Tibial nerve (tissue), 4 donors: Measurements from ENCODE around the gene MAPK13.
A peak's percentile ranks its signal among the peaks of the same experiment; 100 is the strongest.

ENCODE experiments used
- CTCF ChIP-seq, 5 experiments: fragments of 200-600 bp in 3 of 5; fragments of 450-650 bp in 2 of 5; sonication (generic) in 3 of 5; IDR thresholded peaks; one replicate each; pipeline ENCODE4 v1.5.1; 2016 to 2019; ENCODE audit warnings: antibody characterized with exemption in 5 of 5, mild to moderate bottlenecking in 3 of 5, moderate library complexity in 2 of 5
- EP300 ChIP-seq, 2 donors: sonication (generic); formaldehyde crosslinking; IDR thresholded peaks; one replicate each; pipeline ENCODE4 v1.6.1; 2017; ENCODE audit warnings: antibody characterized with exemption in 2 of 2, mild to moderate bottlenecking in 1 of 2
- POLR2A ChIP-seq, 2 donors: fragments of 450-650 bp; IDR thresholded peaks; one replicate each; pipeline ENCODE4 v1.6.1; 2017; ENCODE audit warnings: antibody characterized with exemption in 2 of 2, mild to moderate bottlenecking in 2 of 2, moderate library complexity in 2 of 2

GRCh38 chr6:36095497-36096391 lies 34.6 kb upstream of the MAPK13 start:
- TF ChIP-seq EP300 (IDR thresholded peaks at IDR 0.05), result no peak
- TF ChIP-seq CTCF (IDR thresholded peaks at IDR 0.05), result peak in 2 of 5 experiments; percentile 6 to 26
- no peak for TF ChIP-seq POLR2A (IDR thresholded peaks at IDR 0.05)
